GM18498 (cell line): ENCODE measurements around the gene NABP2.
"Not testable (repeated sequence)": the region's sequence is repeated elsewhere in the genome, so short reads cannot be mapped to it uniquely, and the experiment has no call there.

Experiments
- ATAC-seq: cut with Tn5 transposase; IDR thresholded peaks from one replicate; pipeline ENCODE4 v1.9.1; 2021; ENCODE audit warnings: mild to moderate bottlenecking, moderate library complexity; ENCODE audit not compliant: unreplicated experiment

Gene NABP2

DNA sequence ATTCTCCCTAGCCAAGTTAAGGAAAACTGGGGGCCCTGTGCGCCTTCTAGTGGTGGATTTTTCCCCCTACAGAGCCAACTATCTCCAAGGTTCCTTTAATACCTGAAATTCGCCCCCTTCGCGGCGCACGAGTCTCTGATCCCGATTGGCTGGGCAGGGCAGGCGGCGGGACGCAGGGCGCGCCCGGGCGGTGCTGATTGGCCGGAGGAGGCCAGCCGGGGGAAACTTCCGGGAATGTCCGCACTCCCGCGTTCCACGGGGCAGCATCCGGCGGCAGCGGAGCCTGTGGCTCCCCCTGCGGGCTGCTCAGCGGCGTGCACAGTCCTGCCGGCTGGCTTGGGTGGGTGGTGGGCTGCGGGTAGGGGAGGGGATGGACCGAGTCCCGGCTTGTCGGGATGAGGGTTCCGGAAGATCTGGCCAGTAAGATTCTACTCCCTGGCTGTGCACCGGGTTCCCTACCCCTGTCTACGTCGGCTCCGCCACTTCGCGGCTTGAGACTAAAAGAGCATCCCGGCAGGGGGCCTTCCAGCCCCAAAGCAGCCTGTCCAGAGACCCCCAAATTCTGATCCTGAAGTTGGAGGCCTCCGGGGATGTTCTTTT is at the start of gene NABP2:
Gene NABP2, plus strand, starts transcription at position 241 of the 600 bp plus-strand sequence. CDS start 515 bp downstream, outside the sequence.
- ATAC-seq = peak; percentile 76

DNA sequence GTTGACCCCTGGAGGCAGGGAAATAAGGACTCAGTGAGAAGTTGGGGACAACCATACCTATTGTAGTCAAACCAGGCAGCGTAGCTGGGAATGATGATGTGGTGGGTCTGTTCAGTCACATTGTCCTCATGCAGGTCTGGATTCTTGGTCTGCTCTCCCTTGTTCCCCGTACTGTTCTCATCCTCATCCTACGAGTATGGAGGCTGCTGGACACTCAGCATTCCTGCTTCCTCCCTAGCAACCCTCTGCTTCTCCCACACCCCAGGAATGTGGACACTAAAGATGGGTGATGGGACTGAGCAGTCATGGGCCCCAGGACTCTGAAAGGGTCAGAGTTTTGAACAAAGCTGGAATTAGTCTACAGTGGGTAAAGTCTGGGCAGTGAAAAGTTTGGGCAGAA is 45.8 kb upstream of the NABP2 start:
- no peak for ATAC-seq

DNA sequence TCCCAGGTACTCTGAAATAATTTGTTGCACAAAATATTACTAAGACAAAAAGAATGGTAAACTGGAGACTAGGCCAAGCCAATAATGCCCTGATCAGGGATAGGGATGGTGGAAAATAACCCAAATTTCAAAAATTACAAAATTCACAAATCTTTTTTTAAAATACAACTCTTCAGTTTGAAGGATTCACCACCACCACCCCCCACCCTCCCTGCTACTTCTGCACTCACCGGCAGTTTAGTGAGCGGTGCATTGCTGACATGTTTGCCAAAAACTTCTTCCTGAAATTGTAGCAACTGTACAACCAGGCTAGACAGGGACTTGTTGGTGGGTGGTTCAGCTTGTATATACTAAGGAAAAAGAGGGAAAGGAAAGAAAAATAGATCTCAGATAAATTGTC is 37.2 kb upstream of the NABP2 start:
- ATAC-seq = no peak

DNA sequence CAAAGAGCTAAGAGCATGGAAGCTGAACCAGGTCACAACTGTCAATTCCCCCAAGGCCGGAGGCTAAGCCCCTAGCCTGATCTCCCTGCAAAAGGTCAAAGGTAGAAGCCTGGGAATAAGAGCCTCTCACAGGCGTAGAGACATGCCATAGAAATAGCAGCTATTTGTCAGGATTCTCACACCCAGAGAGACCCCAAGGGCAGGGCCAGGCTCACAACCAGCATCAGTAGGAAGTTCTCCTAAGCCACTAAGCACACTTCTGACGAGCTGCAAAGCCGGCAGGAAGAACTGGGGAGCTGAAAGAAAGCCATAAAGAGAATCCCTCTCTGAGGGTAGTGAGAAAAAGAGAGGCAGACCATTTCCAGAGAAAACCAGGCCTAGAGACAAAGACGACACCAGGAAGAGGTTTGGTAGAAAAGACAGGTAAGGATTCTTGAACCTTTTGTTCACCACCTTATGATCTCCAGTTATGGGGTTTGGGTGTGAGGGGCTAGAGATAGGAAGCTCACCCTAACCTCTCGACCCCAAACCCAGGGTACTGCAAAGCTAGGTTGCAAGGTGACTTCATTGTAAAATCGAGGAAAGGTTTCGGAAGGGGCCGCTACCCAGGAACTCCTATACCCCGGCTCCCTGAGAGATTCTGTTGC is 35.9 kb upstream of the NABP2 start:
- no peak for ATAC-seq

DNA sequence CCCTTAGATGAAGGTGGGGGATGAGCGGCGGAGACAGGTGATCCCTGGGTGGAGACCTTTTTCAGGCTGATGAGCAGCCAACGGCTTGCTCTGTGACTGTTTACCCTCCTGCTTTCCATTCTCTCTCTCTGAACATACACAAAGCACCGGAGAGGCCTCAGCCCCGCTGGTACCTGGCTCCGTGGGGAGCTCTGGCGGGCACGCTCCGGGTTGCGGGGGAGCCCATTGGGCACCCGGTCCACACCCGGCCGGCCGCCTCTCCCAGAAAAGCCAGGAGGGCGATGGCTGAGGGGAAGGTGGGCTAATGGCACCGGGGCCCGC is 35.4 kb upstream of the NABP2 start:
- no peak for ATAC-seq

DNA sequence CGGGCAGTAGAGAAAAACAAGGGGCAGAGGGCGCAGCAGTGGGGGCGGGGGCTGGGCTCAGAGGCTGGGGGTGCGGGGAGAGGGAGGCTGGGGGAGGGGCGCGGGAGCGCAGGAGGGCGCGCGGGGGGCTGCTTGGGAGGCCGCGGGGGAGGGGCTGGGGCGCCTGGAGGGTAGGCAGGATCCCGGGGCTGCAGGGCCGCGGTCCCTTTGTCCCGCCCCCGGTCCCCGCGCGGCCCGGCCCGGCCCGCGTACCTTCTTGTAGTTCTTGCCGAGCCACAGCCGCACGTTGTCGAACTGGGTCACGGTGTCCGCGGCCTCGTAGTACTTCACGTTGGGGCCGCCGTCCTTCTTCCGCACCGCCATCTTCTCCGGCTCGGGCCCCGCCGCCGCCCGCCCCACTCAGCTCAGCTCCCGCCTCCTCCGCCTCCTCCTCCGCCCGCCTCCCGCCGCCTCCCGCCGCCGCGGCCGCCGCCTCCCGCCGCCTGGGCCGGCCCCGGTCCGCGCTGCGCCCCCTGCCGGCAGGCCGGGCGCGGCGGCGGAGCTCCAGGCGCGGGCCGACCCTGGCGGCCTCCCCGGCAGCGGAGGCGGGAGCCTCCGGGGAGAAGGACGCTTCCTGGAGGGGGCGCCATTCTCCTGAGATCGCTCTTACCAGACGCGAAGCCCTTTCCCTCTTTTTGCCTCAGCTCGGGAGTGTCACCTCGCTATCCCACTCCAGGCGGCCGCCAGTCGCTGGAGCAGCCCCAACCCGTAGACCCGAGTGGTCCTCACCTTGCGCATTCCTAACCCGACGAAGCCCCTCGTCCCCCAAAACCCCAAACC is 34.8 kb upstream of the NABP2 start, which contains the start of gene SMARCC2:
Gene SMARCC2, minus strand, starts transcription at position 385 of the 819 bp plus-strand sequence. Its CDS starts 22 bp downstream, at position 363.
- peak; percentile 77 for ATAC-seq

DNA sequence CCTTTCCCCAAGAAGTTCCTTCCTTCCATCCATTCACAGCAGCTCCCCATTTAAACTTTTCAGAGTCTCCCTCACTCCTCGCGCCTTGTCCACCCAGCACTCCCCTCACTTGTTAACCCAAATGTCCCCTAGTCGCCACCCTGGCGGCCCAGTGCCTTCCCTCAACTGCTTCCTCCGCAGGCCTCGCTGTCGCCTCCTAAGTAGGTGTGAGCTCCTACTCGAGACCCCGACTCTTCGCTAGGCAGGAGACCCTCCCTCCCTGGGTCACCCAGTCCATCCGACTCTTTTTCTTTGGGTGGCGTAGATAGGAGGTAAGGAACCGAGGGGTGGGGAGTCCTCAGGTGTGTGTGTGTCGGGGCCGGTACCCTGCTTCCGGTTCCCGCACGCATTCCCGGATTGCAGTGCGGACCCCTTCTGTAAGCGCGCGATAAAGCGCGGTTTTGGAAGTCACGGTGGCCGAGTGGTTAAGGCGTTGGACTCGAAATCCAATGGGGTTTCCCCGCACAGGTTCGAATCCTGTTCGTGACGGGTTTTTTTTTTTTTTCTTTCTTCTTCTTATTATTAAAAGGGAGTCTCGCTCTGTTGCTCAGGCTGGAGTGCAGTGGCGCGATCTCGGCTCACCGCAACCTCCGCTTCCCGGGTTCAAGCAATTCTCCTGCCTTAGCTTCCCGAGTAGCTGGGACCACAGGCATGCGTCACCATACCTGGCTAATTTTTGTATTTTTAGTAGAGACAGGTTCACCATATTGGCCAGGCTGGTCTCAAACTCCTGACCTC is 34.0 kb upstream of the NABP2 start:
- peak; percentile 31 for ATAC-seq

DNA sequence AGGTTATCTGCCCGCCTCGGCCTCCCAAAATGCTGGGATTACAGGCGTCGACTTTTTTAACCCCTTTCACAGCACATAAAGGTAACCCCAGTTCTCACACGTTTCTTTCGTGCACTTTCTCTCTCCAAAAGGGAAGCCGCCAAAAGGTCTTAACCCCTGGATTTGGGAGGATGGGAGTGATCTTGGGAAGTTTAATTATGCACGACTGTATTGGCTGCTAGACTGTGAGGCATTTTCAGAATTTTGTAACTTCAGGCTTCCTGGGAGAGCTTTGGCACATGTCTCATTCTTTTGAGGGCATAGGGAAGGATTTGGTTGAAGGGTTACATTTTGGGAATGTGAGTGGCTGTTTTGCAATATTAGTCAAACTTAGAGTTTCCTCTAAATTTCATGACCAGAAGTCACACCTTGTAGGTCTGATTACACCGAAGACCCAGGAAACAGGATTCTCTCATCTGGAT is 33.4 kb upstream of the NABP2 start:
- ATAC-seq = no peak

DNA sequence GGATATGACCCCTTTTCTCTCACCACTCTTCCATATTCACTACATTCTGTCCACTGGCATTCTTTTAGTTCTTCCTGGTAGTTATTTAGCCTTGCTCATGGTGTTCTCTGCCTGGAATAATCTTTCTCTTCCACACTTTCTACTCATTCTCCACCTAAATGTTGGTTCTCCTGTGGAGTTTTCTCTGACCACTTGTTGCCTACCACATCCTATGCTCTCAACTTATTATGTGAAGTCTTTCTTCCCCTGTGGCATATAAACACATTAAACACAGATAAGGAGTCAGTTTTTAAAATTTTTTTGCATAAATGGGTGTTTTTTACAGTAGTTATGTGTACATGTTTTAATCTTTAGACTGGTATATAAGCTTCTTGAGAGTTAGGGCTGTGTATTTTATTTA is 31.6 kb upstream of the NABP2 start:
- ATAC-seq = no peak

DNA sequence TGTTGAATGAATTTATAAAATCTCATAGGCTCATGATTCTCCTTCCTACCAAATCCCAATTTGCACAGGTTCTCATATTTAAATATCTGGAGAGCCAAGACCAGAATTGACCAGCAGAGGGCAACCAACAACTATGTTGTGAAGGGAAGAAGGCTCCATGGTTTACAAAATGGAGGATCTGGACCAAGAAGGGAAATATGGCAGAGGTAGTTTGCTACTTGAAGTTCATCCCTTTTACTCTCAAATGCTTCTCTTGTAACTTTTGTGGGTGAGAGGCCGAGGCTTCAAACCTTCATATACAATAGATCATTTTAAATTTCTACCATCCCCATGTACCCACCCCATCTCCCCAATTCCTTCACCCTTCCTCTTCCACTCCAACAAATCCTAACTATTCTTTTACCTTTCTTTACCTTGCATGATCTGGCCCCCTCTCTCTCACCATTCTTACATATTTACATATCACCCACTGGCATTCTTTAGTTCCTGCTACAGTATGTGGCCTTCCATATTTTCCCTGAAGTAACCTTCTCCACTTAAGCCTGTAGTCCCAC is 31.0 kb upstream of the NABP2 start:
- ATAC-seq = no peak

DNA sequence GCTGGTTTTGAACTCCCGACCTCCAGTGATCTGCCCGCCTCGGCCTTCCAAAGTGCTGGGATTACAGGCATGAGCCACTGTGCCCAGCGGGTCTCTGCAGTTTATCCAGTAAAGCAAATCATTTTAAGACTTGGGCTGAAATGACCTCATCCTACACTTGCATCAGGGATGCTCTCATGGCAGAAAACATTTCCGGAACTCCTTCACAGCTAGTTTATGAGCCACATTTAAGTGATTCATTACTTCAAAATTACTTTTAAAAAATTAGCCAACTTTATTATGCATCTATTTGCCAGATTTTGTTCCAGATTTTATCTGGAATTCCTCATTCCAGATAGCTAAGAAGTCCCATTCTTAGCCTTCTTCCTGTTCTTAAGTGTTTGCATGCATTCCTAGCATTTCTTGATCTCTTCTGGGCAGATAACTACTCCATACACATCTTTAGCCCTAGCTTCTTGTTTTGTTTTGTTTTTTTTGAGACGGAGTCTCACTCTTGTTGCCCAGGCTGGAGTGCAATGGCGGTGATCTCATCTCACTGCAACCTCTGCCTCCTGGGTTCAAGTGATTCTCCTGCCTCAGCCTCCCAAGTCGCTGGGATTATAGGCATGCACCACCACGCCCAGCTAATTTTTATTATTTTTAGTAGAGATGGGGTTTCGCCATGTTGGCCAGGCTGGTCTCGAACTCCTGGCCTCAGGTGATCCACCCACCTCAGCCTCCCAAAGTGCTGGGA is 27.2 kb upstream of the NABP2 start:
- ATAC-seq = not testable (repeated sequence)

DNA sequence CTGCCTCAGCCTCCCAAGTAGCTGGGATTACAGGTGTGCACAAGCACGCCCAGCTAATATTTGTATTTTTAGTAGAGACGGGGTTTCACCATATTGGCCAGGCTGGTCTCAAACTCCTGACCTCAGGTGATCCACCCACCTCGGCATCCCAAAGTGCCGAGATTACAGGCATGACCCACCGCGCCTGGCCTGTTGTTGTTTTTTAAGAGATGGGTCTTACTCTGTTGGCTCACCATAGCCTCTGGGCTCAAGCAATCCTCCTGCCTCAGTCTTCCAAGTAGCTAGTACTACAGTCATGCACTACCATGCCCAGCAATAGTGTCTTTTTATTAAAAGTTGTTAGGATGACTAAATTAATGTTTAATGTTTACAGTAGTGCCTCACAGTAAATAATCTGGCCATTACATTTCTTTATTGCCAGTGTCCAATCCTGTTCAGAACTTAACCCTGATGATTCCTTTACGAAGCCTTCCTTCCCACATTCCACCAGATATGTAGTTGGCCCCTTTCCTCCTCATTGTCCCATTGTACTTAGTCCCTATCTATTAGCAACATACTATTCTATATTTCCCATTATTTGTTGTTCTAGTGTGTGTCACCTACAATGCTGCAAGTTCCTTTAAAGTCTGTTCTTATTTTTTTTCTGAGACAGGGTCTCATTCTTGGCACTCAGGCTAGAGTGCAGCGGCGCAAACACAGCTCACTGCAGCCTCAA is 26.1 kb upstream of the NABP2 start:
- ATAC-seq = no peak

DNA sequence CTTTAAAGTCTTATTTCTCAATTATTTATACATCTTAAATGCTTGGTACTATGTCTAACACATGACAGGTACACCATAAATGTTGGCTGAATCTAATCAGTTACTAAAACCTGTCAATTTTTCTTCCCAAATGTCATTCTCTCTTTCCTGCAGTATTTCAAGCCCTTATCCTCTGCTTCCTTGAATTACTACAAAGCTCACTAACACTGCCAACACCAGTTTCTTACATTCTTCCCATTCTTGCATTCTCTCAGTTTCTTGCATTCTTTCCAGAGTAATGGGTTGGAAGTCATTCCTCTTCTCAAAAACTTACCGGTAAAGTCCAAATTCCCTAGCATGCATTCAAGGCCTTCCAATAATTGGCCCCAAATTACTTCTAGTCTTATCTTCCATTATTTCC is 25.3 kb upstream of the NABP2 start:
- ATAC-seq = no peak

DNA sequence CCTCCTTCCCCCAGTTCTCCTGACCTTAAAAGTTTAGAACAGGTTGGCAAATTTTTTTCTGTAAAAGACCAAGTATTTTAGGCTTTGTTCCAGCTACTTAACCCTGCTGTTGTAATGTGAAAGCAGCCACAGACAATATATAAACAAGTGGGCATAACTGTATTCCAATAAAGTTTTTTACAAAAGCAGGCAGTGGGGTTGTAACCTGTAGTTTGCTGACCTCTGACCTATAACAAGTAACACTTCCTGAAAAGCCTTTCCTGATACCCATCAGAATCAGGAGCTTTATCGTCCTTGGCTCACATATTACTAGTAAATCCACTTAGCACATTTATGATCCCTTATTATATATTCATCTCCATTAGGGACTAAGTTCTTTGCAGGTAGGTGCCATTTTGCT is 21.8 kb upstream of the NABP2 start:
- no peak for ATAC-seq

DNA sequence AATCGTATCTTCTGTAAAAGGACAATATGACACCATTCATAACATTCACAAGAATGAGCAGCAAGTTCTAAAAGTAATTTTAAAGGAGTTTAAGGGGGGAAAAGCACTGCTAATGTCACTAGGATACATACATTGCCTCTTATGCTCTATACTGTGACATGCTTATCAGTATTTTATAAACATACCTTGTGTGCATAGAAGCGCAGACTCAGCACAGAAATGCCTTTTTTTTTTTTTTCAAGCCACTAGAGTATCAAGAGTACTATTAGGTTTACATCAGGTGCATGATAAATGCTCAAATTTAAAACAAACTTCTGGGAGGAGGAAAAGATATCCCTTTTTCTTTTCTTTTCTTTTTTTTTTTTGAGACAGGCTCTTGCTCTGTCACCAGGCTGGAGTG is 21.3 kb upstream of the NABP2 start:
- ATAC-seq = no peak

DNA sequence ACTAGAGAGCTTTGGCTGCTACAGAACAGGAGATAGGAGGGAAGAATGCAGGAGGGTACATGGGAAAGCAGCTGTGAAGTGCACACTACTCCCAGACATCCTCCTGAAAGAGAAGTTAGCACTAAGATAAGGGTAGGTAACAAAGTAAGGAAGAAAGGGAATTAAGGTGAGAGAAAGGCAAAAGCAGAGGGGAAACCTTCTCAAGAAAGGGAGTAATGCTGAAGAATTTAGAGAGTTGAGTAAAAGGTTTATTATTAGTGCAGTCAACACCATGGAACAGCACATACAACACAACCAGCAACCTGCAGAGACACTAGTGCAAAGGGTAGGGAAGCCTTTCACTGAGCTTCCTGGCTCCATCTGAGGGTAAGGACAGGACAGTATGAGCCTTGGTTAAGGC is 19.9 kb upstream of the NABP2 start:
- no peak for ATAC-seq

DNA sequence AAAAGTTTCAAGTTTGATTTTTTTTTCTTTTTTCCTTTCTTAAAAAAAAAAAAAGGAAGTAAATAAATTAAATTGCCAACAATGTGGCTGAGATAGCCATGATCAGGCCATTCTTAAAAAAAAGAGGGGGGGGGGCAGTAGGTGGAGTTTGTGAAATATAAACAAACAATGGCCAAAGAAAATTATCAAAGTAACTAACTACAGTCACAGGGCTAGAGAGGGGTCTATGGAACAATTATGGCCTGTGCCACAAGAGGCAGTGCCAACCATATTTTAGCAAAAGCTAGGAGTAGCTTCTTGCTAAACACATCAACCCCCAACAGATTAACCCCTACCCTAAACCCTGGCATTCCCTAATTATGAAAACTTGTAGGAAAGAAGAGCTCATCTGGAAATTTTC is 18.7 kb upstream of the NABP2 start:
- ATAC-seq = no peak

DNA sequence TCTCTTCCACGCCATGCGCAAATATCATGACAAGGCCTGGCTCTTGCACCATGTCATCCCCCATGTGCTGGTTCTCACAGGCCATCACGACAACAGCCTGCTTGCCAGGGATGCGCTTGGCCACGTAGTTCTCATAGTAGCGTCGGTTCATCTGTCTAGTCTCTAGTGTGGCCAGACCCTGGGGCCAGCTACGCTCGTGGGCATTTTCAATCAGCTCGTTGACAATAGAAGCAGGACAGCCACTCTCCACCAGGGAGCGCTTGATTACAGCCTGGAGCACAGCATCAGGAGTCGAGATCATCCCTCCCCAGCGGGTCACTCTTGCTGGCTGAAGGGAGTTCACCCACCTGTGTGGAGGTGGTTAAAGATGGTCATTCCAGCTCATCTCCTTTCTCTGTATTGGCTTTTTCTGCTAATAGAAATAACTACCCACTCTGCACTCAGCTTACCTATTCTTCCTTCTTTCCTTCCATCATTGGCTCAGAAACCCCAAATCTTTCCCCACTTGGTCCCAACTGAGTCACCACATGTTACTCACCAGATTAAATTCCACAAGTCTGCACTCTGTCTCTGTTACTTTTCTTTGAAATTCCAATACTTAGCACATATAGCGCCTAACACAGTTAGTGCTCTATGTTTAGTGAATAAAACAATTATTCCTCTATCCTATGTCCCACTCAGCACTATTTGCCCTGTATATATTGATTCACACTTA is 17.5 kb upstream of the NABP2 start:
- no peak for ATAC-seq

DNA sequence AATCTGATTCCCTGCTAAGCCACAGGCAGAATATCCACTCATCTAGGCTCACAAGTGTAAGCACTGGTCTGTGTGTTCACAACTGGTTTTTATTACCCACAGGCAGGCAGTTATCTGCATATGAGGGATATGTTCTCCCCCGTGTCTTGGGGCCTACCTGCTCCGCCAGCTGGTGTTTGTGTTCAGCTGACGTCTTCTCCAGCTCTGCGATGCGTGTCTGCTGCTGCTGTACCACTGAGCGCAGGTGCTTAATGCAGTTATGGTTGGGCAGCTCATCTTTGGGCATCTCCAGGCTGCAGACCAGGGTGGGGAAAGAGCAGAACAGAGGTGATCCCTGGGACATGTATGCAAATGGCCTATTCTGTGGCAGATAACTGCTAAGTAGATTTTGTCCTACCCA is 16.1 kb upstream of the NABP2 start:
- ATAC-seq = no peak
